ENCODE measurements around the gene BLTP3B.
A peak's percentile ranks its signal among the peaks of the same experiment; 100 is the strongest.

DNA sequence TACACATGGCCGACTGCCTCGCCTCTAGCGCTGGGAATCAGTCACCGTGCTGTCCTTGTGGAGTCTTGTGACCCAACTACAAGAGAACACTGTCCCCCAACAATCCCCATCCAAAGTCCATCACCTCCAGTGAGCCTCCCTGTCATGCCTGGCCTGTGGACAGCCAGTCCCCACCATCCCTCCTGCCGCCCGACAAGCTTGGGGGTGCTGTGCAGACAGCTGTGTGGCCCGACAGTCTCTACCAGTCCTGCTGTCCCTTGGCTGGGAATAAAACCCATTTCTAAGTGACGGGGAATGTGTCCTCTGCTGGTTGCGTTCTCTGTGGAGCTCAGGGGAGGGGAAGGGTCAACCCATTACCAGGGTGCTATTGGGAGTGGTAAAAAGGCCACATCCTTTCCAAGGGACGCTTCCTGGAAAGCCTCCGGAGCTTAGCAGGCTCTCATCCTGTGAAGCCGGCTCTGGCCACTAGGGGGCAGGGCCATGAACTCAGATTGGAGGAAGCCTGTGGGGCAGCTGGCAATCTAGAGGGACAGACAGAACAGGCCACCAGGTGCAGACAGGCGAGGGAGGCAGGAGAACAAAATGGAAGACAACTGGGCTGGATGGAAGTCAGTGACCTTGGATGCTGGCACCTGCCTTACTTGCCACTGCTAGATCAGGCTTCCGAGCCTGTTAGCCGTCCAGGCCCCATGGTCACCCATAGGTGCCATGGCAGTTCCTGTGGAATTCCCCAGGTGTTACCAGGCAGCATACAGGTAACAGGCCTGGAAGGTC lies 12.0 kb upstream of the BLTP3B start:
- TF ChIP-seq, protein P1, sequence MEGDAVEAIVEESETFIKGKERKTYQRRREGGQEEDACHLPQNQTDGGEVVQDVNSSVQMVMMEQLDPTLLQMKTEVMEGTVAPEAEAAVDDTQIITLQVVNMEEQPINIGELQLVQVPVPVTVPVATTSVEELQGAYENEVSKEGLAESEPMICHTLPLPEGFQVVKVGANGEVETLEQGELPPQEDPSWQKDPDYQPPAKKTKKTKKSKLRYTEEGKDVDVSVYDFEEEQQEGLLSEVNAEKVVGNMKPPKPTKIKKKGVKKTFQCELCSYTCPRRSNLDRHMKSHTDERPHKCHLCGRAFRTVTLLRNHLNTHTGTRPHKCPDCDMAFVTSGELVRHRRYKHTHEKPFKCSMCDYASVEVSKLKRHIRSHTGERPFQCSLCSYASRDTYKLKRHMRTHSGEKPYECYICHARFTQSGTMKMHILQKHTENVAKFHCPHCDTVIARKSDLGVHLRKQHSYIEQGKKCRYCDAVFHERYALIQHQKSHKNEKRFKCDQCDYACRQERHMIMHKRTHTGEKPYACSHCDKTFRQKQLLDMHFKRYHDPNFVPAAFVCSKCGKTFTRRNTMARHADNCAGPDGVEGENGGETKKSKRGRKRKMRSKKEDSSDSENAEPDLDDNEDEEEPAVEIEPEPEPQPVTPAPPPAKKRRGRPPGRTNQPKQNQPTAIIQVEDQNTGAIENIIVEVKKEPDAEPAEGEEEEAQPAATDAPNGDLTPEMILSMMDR (IDR thresholded peaks at IDR 0.05), result peak; percentile 68 to 90 (median 78)
- TF ChIP-seq POLR2A (IDR thresholded peaks at IDR 0.05), result no peak
